GM19239 (cell line): ENCODE data around the gene ATG5.

Experiments used
- DNase-seq: peaks from one replicate; pipeline ENCODE4 v3.0.0; 2011; ENCODE audit warnings: low spot score; ENCODE audit not compliant: insufficient read length
- FAIRE-seq: peaks from 2 replicates; lab custom pipeline; 2011; peaks lifted over from hg19 to GRCh38; lab: Jason Lieb, UNC

The ATG5 gene

GRCh38 chr6:106227612-106228507, 97.7 kb downstream of the ATG5 start:
- FAIRE-seq: no peak

GRCh38 chr6:106226676-106227075, 98.9 kb downstream of the ATG5 start:
- DNase-seq: no peak

More at GRCh38 chr6:106227612-106228507, 97.7 kb downstream of the ATG5 start:
- DNase-seq: no peak

GRCh38 chr6:106225581-106225980, 100.0 kb downstream of the ATG5 start:
- FAIRE-seq: no peak
- no peak for DNase-seq

More at GRCh38 chr6:106226676-106227075, 98.9 kb downstream of the ATG5 start:
- FAIRE-seq: no peak

GRCh38 chr6:106223300-106223930, 102.1 kb downstream of the ATG5 start:
- FAIRE-seq: peak; percentile 96

GRCh38 chr6:106220485-106220884, 105.1 kb downstream of the ATG5 start:
- FAIRE-seq (no peak), DNase-seq (no peak)

More at GRCh38 chr6:106223300-106223930, 102.1 kb downstream of the ATG5 start:
- peak; percentile 9 for DNase-seq

- FAIRE-seq: peak; percentile 64
Observed at GRCh38 chr6:106216527-106216926, 109.0 kb downstream of the ATG5 start.

GRCh38 chr6:106215608-106216007, 110.0 kb downstream of the ATG5 start:
- FAIRE-seq: no peak
- no peak for DNase-seq

More at GRCh38 chr6:106216527-106216926, 109.0 kb downstream of the ATG5 start:
- no peak for DNase-seq

GRCh38 chr6:106214531-106214930, 111.0 kb downstream of the ATG5 start:
- DNase-seq: no peak
- FAIRE-seq: no peak

GRCh38 chr6:106213660-106214289, 111.8 kb downstream of the ATG5 start:
- no peak for DNase-seq
- peak; percentile 62 for FAIRE-seq

- DNase-seq: no peak
- FAIRE-seq: no peak
Observed at GRCh38 chr6:106212576-106212975, 113.0 kb downstream of the ATG5 start.

- FAIRE-seq (peak; percentile 88), DNase-seq (no peak)
Observed at GRCh38 chr6:106206905-106207304, 118.7 kb downstream of the ATG5 start.

- no peak for DNase-seq
- FAIRE-seq: peak; percentile 85
Observed at GRCh38 chr6:106204961-106205360, 120.6 kb downstream of the ATG5 start.

- DNase-seq: no peak
- peak; percentile 23 for FAIRE-seq
Observed at GRCh38 chr6:106199998-106200397, 125.6 kb downstream of the ATG5 start.

GRCh38 chr6:106199331-106199730, 126.2 kb downstream of the ATG5 start:
- peak; percentile 47 for FAIRE-seq
- no peak for DNase-seq

- DNase-seq (no peak), FAIRE-seq (no peak)
Observed at GRCh38 chr6:106197441-106197840, 128.1 kb downstream of the ATG5 start.

GRCh38 chr6:106194949-106195921, 130.3 kb downstream of the ATG5 start:
- no peak for DNase-seq
- FAIRE-seq: peak; percentile 82

- peak; percentile 79 for FAIRE-seq
- DNase-seq: no peak
Observed at GRCh38 chr6:106192824-106193223, 132.7 kb downstream of the ATG5 start.

GRCh38 chr6:106188104-106188794, 137.3 kb downstream of the ATG5 start:
- FAIRE-seq: no peak
- no peak for DNase-seq

- DNase-seq (no peak), FAIRE-seq (no peak)
Observed at GRCh38 chr6:106187424-106187982, 138.1 kb downstream of the ATG5 start.
